Measurements from ENCODE around the gene TIMM9. TPM values are rescaled to one million over a fixed set of nuclear protein-coding genes. Genes with fewer than 3 reads are reported as not detected.
A peak's percentile ranks its signal among the peaks of the same experiment; 100 is the strongest.

Gene TIMM9, protein sequence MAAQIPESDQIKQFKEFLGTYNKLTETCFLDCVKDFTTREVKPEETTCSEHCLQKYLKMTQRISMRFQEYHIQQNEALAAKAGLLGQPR
- total RNA-seq (2012; rRNA removed): 19.5 and 33.6 TPM in 2 replicates

DNA sequence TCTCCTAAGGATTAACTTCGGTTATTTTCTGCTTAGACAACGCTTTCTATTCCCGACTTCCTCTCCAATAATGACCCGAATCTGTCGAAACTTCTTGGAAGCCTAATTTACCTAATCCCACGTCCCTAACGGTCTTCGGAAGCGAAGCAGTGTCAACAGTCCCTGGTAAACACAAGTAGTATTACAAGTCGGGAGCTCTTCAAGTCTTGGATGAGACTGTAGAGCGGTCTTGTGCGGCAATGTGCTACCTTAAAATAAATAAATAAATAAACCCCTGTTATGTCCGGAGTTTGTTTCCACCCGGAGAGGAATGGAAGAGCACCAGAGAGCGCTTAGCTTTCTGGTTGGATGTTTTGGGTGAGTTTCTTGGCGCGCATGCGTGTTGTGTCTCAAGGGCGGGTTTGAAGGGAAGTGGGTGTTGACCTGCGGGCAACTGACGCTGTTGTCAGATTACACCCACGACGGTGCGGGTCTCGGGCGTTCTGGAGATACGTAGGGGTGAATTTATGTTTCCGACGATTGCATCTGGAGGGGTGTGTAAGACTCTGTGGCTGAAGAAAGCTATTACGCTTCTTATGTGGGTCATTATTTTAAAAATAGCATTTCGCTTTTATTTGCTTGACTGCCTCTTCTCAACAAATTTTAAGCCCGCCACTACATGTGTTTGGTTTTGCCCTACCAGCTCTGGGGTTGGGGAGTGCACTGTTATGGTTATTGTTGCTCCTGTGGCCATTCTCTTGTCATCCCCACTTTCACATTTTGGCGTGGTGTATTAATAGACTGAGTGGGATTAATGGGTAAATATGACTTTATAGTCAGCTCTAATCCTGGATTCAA lies at the start of gene TIMM9, which contains the start of gene KIAA0586:
TSS of gene TIMM9 (minus strand) at position 251 of the 837 bp plus-strand sequence. CDS start 15,586 bp downstream, outside the sequence.
TSS of gene KIAA0586 (plus strand) at position 439 of the 837 bp plus-strand sequence. CDS start 546 bp downstream, outside the sequence.
- no peaks in the 10 kb centered on the region for H3K27me3 ChIP-seq (ENCODE audit: control insufficient read depth, insufficient read depth, low read length)
- peaks cover 21% of the 10 kb centered on the region for H3K4me1 ChIP-seq (ENCODE audit: control insufficient read depth, insufficient read depth, low read length)
- peak within 1 kb of the TSS; percentile 96 for H3K9ac ChIP-seq (ENCODE audit: low read depth, low read length)
- no peaks in the 10 kb centered on the region for H3K36me3 ChIP-seq (ENCODE audit: insufficient read depth, low read length)
- no peaks in the 10 kb centered on the region for H3K9me3 ChIP-seq (replicated peaks; ENCODE audit: low read length)
- peak within 1 kb of the TSS; percentile 93 for H3K4me3 ChIP-seq (ENCODE audit: low read length)
- peak within 1 kb of the TSS; percentile 84 for H3K4me2 ChIP-seq (ENCODE audit: low read length)

DNA sequence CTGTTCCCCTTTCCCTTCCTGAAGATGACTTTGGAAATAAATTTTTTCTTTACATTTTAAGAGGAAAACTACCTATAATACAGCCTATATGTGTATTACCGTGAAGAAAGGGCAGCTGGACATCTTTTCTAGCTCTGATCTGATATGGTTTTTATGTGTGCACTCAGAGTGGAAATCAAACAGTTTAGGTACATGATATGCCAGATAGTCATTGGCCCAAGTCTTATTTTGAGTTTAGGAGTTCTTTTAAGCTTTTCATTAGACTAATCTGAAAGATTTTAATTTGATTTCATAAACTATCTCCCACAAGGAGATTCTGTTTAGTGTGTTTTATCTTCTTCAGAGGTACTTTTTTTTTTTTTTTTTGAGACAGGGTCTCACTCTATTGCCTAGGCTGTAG lies 49.0 kb upstream of the TIMM9 start:
- Histone ChIP-seq H3K36me3 (ENCODE audit: insufficient read depth, low read length) (peaks cover 18% of the 10 kb centered on the region), H3K9me3 (replicated peaks; ENCODE audit: low read length) (no peaks in the 10 kb centered on the region), H3K4me3 (ENCODE audit: low read length) (no peak overlapping the region), H3K4me2 (ENCODE audit: low read length) (no peak overlapping the region), H3K9ac (ENCODE audit: low read depth, low read length) (no peak overlapping the region), H3K27me3 (ENCODE audit: control insufficient read depth, insufficient read depth, low read length) (no peaks in the 10 kb centered on the region), H3K4me1 (ENCODE audit: control insufficient read depth, insufficient read depth, low read length) (no peaks in the 10 kb centered on the region)

DNA sequence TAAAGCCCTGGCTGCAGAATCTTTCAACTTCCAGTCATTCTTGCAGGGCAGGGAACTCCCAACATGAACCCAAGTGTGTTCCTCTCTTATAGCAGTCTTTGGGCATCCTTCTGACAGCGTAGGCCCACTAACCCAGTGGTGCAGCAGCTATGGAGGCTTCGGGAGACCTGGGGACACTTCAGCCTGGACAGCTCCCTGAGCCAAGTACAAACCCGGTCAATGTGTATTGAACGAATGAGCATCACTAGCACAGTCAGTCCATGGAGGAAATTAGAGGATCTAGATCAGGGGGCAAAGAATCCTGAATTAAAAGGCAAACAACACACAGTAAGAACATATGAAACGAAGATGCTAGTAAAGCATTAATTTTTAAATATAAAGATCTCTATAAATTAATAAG lies 42.0 kb upstream of the TIMM9 start:
- Histone ChIP-seq H3K9me3 (replicated peaks; ENCODE audit: low read length) (no peaks in the 10 kb centered on the region), H3K36me3 (ENCODE audit: insufficient read depth, low read length) (peaks cover 25% of the 10 kb centered on the region), H3K27me3 (ENCODE audit: control insufficient read depth, insufficient read depth, low read length) (no peaks in the 10 kb centered on the region), H3K4me3 (ENCODE audit: low read length) (no peak overlapping the region), H3K9ac (ENCODE audit: low read depth, low read length) (no peak overlapping the region), H3K4me1 (ENCODE audit: control insufficient read depth, insufficient read depth, low read length) (no peaks in the 10 kb centered on the region), H3K4me2 (ENCODE audit: low read length) (no peak overlapping the region)

DNA sequence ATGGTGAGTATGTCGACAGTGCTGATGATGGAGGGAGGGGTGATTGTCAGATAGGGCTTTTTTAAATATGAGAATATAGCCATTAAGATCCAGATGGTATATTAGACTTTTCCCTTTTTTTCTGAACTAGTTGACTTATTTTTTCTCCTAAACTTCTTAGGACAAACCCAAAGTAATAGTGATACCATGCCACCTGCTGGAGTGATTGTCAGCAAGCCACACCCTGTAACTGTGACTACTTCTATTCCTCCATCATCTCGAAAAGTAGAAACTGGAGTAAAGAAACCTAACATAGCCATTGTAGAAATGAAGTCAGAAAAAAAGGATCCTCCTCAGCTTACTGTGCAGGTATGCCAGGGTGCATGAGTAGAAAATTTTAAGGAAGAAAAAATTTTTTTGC lies 40.2 kb upstream of the TIMM9 start:
- H3K27me3 ChIP-seq (ENCODE audit: control insufficient read depth, insufficient read depth, low read length): no peaks in the 10 kb centered on the region
- no peak overlapping the region for H3K4me3 ChIP-seq (ENCODE audit: low read length)
- no peak overlapping the region for H3K9ac ChIP-seq (ENCODE audit: low read depth, low read length)
- peaks cover 33% of the 10 kb centered on the region for H3K36me3 ChIP-seq (ENCODE audit: insufficient read depth, low read length)
- H3K4me2 ChIP-seq (ENCODE audit: low read length): no peak overlapping the region
- H3K9me3 ChIP-seq (replicated peaks; ENCODE audit: low read length): no peaks in the 10 kb centered on the region
- H3K4me1 ChIP-seq (ENCODE audit: control insufficient read depth, insufficient read depth, low read length): no peaks in the 10 kb centered on the region

DNA sequence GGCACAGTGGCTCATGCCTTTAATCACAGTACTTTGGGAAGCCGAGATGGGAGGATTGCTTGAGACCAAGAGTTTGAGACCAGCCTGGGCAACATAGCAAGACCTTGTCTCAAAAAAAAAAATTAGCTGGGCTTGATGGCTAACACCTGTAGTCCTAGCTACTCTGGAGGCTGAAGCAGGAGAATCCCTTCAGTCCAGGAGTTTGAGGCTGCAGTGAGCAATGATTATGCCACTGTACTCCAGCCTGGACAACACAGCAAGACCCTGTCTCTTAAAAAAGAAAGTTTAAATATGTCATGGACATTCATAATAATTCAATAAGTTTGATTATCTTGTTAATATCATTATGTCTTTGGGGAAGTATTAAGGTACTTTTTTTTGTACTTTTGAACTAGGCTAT lies 39.1 kb upstream of the TIMM9 start:
- H3K4me1 ChIP-seq (ENCODE audit: control insufficient read depth, insufficient read depth, low read length): no peaks in the 10 kb centered on the region
- no peak overlapping the region for H3K9ac ChIP-seq (ENCODE audit: low read depth, low read length)
- H3K4me2 ChIP-seq (ENCODE audit: low read length): no peak overlapping the region
- no peaks in the 10 kb centered on the region for H3K27me3 ChIP-seq (ENCODE audit: control insufficient read depth, insufficient read depth, low read length)
- H3K4me3 ChIP-seq (ENCODE audit: low read length): no peak overlapping the region
- no peaks in the 10 kb centered on the region for H3K9me3 ChIP-seq (replicated peaks; ENCODE audit: low read length)
- peaks cover 37% of the 10 kb centered on the region for H3K36me3 ChIP-seq (ENCODE audit: insufficient read depth, low read length)

DNA sequence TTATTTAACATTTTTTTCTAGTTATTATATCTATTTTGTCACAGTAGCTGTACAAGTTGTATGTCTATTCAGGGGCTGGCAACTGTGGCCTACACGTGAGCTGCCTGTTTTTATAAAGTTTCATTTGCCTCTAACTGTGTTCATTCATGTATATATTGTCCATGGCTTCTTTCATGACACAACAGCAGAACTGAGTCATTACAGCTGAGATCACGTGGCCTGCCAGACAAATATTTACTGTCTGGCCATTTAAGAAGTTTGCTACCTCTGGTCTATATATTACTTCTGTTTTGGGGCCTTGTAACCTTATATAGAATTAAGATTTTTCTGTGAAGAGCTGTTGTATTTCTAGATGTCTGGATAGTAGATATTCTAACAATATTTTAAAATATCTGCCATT lies 38.1 kb upstream of the TIMM9 start:
- Histone ChIP-seq H3K9ac (ENCODE audit: low read depth, low read length) (no peak overlapping the region), H3K4me3 (ENCODE audit: low read length) (no peak overlapping the region), H3K27me3 (ENCODE audit: control insufficient read depth, insufficient read depth, low read length) (no peaks in the 10 kb centered on the region), H3K4me2 (ENCODE audit: low read length) (no peak overlapping the region), H3K9me3 (replicated peaks; ENCODE audit: low read length) (no peaks in the 10 kb centered on the region), H3K36me3 (ENCODE audit: insufficient read depth, low read length) (peaks cover 44% of the 10 kb centered on the region), H3K4me1 (ENCODE audit: control insufficient read depth, insufficient read depth, low read length) (no peaks in the 10 kb centered on the region)

DNA sequence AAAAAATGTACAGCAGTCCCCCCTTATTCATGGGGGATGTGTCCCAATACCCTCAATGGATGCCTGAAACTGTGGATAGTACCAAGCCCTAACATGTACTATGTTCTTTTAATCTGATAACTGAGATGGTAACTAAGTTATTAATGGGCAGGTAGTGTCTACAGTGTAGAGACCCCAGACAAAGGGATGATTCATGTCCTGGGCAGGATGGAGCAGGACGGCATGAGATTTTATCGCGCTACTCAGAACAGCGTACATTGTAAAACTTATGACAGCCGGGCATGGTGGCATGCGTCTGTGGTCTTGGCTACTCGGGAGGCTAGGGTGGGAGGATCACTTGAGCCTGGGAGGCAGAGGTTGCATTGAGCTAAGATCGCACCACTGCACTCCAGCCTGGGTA lies 37.3 kb upstream of the TIMM9 start:
- Histone ChIP-seq H3K9me3 (replicated peaks; ENCODE audit: low read length) (no peaks in the 10 kb centered on the region), H3K4me1 (ENCODE audit: control insufficient read depth, insufficient read depth, low read length) (no peaks in the 10 kb centered on the region), H3K27me3 (ENCODE audit: control insufficient read depth, insufficient read depth, low read length) (no peaks in the 10 kb centered on the region), H3K36me3 (ENCODE audit: insufficient read depth, low read length) (peaks cover 44% of the 10 kb centered on the region), H3K4me2 (ENCODE audit: low read length) (no peak overlapping the region), H3K4me3 (ENCODE audit: low read length) (no peak overlapping the region), H3K9ac (ENCODE audit: low read depth, low read length) (no peak overlapping the region)

DNA sequence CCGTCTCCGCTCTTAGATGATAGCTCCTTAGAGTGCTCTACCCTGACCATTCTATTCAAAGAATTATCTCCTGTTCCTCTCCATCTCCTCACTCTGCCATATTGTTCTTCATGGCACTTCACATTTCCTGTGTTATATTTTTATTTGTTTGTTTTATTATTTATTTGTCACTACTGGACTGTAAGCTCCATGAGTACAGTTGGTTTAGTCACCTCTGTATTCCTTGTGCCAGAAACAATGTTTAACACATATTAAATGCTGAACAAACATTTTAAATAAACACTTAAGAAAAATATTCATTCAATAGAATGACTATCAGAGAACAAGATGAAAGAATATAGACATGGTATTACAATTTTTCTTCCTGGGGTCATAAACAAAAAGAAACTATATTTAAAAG lies 35.8 kb upstream of the TIMM9 start:
- no peaks in the 10 kb centered on the region for H3K4me1 ChIP-seq (ENCODE audit: control insufficient read depth, insufficient read depth, low read length)
- H3K9ac ChIP-seq (ENCODE audit: low read depth, low read length): no peak overlapping the region
- no peaks in the 10 kb centered on the region for H3K9me3 ChIP-seq (replicated peaks; ENCODE audit: low read length)
- H3K4me3 ChIP-seq (ENCODE audit: low read length): no peak overlapping the region
- no peaks in the 10 kb centered on the region for H3K27me3 ChIP-seq (ENCODE audit: control insufficient read depth, insufficient read depth, low read length)
- H3K36me3 ChIP-seq (ENCODE audit: insufficient read depth, low read length): peaks cover 39% of the 10 kb centered on the region
- no peak overlapping the region for H3K4me2 ChIP-seq (ENCODE audit: low read length)

DNA sequence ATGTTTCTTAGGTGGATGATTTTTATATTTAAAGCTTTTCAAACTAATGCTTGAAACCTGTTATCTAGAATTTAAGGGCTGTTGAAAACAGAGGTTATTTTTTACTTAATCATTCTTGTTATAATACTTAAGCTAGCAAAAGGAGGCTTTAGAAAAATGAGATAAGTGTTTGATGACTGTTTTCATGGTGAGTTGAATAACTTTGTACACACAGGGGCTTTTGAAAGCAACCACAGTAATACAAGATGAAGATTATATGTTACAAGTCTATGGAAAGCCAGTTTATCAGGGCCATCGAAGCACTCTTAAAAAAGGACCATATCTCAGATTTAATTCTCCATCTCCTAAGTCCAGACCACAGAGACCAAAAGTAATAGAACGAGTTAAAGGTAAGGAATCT lies 33.4 kb upstream of the TIMM9 start:
- H3K4me2 ChIP-seq (ENCODE audit: low read length): no peak overlapping the region
- no peak overlapping the region for H3K4me3 ChIP-seq (ENCODE audit: low read length)
- H3K9ac ChIP-seq (ENCODE audit: low read depth, low read length): no peak overlapping the region
- H3K36me3 ChIP-seq (ENCODE audit: insufficient read depth, low read length): peaks cover 39% of the 10 kb centered on the region
- no peaks in the 10 kb centered on the region for H3K4me1 ChIP-seq (ENCODE audit: control insufficient read depth, insufficient read depth, low read length)
- H3K9me3 ChIP-seq (replicated peaks; ENCODE audit: low read length): no peaks in the 10 kb centered on the region
- H3K27me3 ChIP-seq (ENCODE audit: control insufficient read depth, insufficient read depth, low read length): no peaks in the 10 kb centered on the region

DNA sequence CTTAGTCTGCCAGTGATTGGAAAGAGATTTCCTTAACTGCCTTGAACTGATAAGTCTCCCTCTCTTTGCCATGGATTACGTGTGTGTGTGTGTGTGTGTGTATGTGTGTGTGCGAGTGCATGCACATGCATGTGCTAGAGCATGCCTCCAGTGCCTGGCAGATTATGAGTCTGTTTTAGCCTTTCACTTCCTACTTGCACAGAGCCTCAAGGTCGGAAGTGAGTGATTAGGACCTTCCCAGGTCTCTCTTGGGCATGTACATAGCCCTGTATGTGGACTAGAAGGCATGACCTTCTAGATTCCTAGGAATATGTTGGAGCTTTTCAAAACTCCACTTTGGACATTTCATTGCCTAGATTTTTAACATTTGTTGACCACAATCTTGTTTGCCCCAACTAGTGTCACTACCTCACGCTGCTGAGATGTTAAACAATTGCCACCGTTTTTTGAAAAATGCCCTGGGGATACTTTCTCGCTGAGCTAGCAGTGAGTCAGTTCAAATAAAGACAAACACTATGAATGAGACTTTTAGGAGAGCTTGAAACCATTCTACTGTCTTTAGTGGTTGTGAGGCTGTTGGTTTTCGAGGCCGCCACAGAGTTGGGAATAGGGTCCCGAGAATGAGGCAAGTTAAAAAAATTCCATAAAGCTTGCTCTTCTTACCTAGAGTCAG lies 28.4 kb upstream of the TIMM9 start:
- Histone ChIP-seq H3K4me2 (ENCODE audit: low read length) (no peak overlapping the region), H3K27me3 (ENCODE audit: control insufficient read depth, insufficient read depth, low read length) (no peaks in the 10 kb centered on the region), H3K4me1 (ENCODE audit: control insufficient read depth, insufficient read depth, low read length) (no peaks in the 10 kb centered on the region), H3K9me3 (replicated peaks; ENCODE audit: low read length) (no peaks in the 10 kb centered on the region), H3K4me3 (ENCODE audit: low read length) (no peak overlapping the region), H3K9ac (ENCODE audit: low read depth, low read length) (no peak overlapping the region), H3K36me3 (ENCODE audit: insufficient read depth, low read length) (peaks cover 26% of the 10 kb centered on the region)

DNA sequence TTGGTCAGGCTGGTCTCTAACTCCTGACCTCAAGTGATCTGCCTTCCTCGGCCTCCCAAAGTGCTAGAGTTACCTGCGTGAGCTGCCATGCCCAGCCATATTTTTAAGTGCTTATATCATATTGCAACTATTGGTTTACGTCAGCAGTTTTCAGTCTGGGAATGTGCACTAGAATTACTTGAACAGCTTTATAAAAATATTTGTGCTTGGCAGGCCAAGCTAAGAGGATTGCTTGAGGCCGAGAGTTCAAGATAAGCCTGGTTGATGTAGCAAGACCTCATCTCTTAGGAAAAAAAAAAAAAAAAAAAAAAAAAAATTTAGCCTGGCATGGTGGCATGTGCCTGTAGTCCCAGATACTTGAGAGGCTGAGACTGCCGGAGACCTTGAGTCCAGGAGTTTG lies 17.3 kb upstream of the TIMM9 start:
- Histone ChIP-seq H3K9me3 (replicated peaks; ENCODE audit: low read length) (no peaks in the 10 kb centered on the region), H3K27me3 (ENCODE audit: control insufficient read depth, insufficient read depth, low read length) (no peaks in the 10 kb centered on the region), H3K36me3 (ENCODE audit: insufficient read depth, low read length) (peaks cover 23% of the 10 kb centered on the region), H3K4me2 (ENCODE audit: low read length) (no peak overlapping the region), H3K4me3 (ENCODE audit: low read length) (no peak overlapping the region), H3K4me1 (ENCODE audit: control insufficient read depth, insufficient read depth, low read length) (peaks cover 3% of the 10 kb centered on the region), H3K9ac (ENCODE audit: low read depth, low read length) (no peak overlapping the region)

Data from skeletal muscle satellite cell (primary cell).